ENCODE measurements around the gene PSMG3. TPM values are rescaled to one million over a fixed set of nuclear protein-coding genes. Genes with fewer than 3 reads are reported as not detected.

Gene PSMG3
- total and polyA plus RNA-seq, 2 of the 8 experiments (the other 6 are each of a cell fraction or from before 2014, with no cell fraction given) = 30.2 to 62.0 TPM

- WGBS, 2 experiments (ENCODE audit: extremely low coverage in 1 of 2, insufficient coverage in 1 of 2, insufficient read length in 1 of 2, insufficient replicate concordance in 2 of 2, low coverage in 1 of 2, low lambda C conversion rate in 2 of 2, missing lambda C conversion rate in 1 of 2) = 89% methylated on average over 7 of the region's 7 CpGs; no CpG with 5 or more reads in 1 of the 2 experiments
- H3K4me1 ChIP-seq (replicated peaks in 1 of 4; ENCODE audit: control insufficient read depth in 3 of 4, insufficient read depth in 4 of 4, low read length in 3 of 4) = peaks cover 2 to 21% (median 11%) of the 10 kb centered on the region in 4 experiments
- peaks cover under 1% of the 10 kb centered on the region; the same call in 1 of the 2 replicates for H3K23me2 ChIP-seq (ENCODE audit: low read depth, low read length)
- H3K14ac ChIP-seq (ENCODE audit: insufficient read length) = no peak overlapping the region
- no peak overlapping the region for H3K4me2 ChIP-seq (ENCODE audit: insufficient read depth in 1 of 2, low read depth in 2 of 2, low read length in 2 of 2)
- FAIRE-seq (no peak), DNase-seq (ENCODE audit: low read depth in 1 of 2, low spot score in 2 of 2) (no peak)
- H3K79me1 ChIP-seq (ENCODE audit: low read depth, low read length) = no peaks in the 10 kb centered on the region; the same call in 1 of the 2 replicates
- H4K20me1 ChIP-seq (replicated peaks in 1 of 2; ENCODE audit: control insufficient read depth in 1 of 2, insufficient read depth in 2 of 2, low read length in 2 of 2) = no peaks in the 10 kb centered on the region
- no peak overlapping the region for H2BK15ac ChIP-seq (ENCODE audit: low read length)
- H3K18ac ChIP-seq (ENCODE audit: extremely low read depth, low read length) = no peak overlapping the region
- no peak overlapping the region for H3K4me3 ChIP-seq (ENCODE audit: extremely low read depth in 1 of 4, insufficient read depth in 2 of 4, low read depth in 3 of 4, low read length in 4 of 4)
- no peak overlapping the region for H2BK12ac ChIP-seq (ENCODE audit: low read depth, low read length)
- no peaks in the 10 kb centered on the region; a peak in 2 of 7 replicates for H3K27me3 ChIP-seq (replicated peaks in 1 of 4; ENCODE audit: control insufficient read depth in 3 of 4, extremely low read depth in 1 of 4, insufficient read depth in 3 of 4, low read length in 3 of 4)
- no peaks in the 10 kb centered on the region for H3K9me3 ChIP-seq (ENCODE audit: insufficient read depth in 2 of 2, low read depth in 1 of 2, low read length in 1 of 2)
- H2BK5ac ChIP-seq (ENCODE audit: low read depth, low read length) = no peak overlapping the region
- H3K36me3 ChIP-seq (ENCODE audit: control insufficient read depth in 2 of 4, insufficient read depth in 4 of 4, low read length in 3 of 4) = peaks cover 0 to 6% (median 1%) of the 10 kb centered on the region in 4 experiments; a peak in 1 of 8 replicates
- no peaks in the 10 kb centered on the region for H3K79me2 ChIP-seq (ENCODE audit: control insufficient read depth in 1 of 2, insufficient read depth in 2 of 2, low read length in 2 of 2)
- H3K27ac ChIP-seq (ENCODE audit: low read depth, low read length) = no peak overlapping the region
- H3K56ac ChIP-seq (replicated peaks; ENCODE audit: insufficient read length, low read depth, low read length) = no peak overlapping the region
- H3K4ac ChIP-seq (replicated peaks; ENCODE audit: insufficient read length, low read depth, low read length) = no peak overlapping the region
- no peak overlapping the region for H4K91ac ChIP-seq (replicated peaks; ENCODE audit: insufficient read length, low read length)
- H3K9ac ChIP-seq (replicated peaks in 1 of 4; ENCODE audit: extremely low read depth in 1 of 4, low read depth in 3 of 4, low read length in 3 of 4) = no peak overlapping the region
- no peak overlapping the region for H4K5ac ChIP-seq (ENCODE audit: insufficient read length, low read depth, low read length)
- no peak overlapping the region for H3K23ac ChIP-seq (ENCODE audit: insufficient read length)
- no peak overlapping the region for H2BK120ac ChIP-seq (replicated peaks; ENCODE audit: low read depth, low read length)
- ChIA-PET CTCF (ENCODE audit: partially characterized antibody) (interaction anchor here (0.6 to 0.9 kb wide), 2 partner anchors 16 to 110 kb away, joined by 3 read pairs; partner anchors contain the start of gene TMEM184A), POLR2A (ENCODE audit: partially characterized antibody) (no interaction called here)
- no peak overlapping the region for H4K8ac ChIP-seq (ENCODE audit: extremely low read depth, insufficient read depth, low read length)
- no peak overlapping the region for H2AK5ac ChIP-seq (ENCODE audit: low read depth, low read length)
- no peak overlapping the region for H2BK20ac ChIP-seq (ENCODE audit: low read length)
- no peak overlapping the region for H2AFZ ChIP-seq (ENCODE audit: low read length)
- TF ChIP-seq POLR2A (IDR thresholded peaks at IDR 0.05; ENCODE audit: control extremely low read depth in 1 of 2, low read depth in 2 of 2, low read length in 2 of 2) = no peak
- TF ChIP-seq KDM5A (IDR thresholded peaks at IDR 0.05; ENCODE audit: low read length) = no peak
- TF ChIP-seq SIX5 (IDR thresholded peaks at IDR 0.05; ENCODE audit: low read depth, low read length) = no peak
- no peak for TF ChIP-seq SP4 (IDR thresholded peaks at IDR 0.05; ENCODE audit: low read length)
- no peak for TF ChIP-seq SIRT6 (IDR thresholded peaks at IDR 0.05; ENCODE audit: low read length)
- no peak for TF ChIP-seq JUND (IDR thresholded peaks at IDR 0.05; ENCODE audit: low read length)
- no peak for TF ChIP-seq CTCF (IDR thresholded peaks at IDR 0.05; ENCODE audit: control extremely low read depth in 1 of 3, insufficient read depth in 1 of 3, low read depth in 1 of 3, low read length in 3 of 3)
- TF ChIP-seq CEBPB (IDR thresholded peaks at IDR 0.05; ENCODE audit: low read depth, low read length) = no peak
- no peak for TF ChIP-seq CBX8 (IDR thresholded peaks at IDR 0.05; ENCODE audit: borderline replicate concordance, low read depth, low read length)
- no peak for TF ChIP-seq RBBP5 (IDR thresholded peaks at IDR 0.05; ENCODE audit: borderline replicate concordance, low read depth, low read length)
- TF ChIP-seq HDAC6 (IDR thresholded peaks at IDR 0.05; ENCODE audit: low read depth, low read length) = no peak
- no peak for TF ChIP-seq BRCA1 (IDR thresholded peaks at IDR 0.05; ENCODE audit: low read depth, low read length)
Measured at GRCh38 chr7:1572111-1572822, 2.4 kb upstream of the PSMG3 start.
